ENCODE results near the gene NDUFA12. TPM values are rescaled to one million over a fixed set of nuclear protein-coding genes. Genes with fewer than 3 reads are reported as not detected.

The NDUFA12 gene
- total RNA-seq, 1 experiment from 2014 or later, result 157 TPM

GRCh38 chr12:95004610-95005009 lies 1.1 kb upstream of the NDUFA12 start:
- no TSS peak for BruUV-seq (replicated peaks)
- no peak overlapping the region for H3K4me3 ChIP-seq (ENCODE audit: low read depth, low read length, poor library complexity, severe bottlenecking)
- DNase-seq (ENCODE audit: low spot score), result no peak
- H3K4me1 ChIP-seq (ENCODE audit: insufficient read depth, low read length, poor library complexity, severe bottlenecking), result peaks cover 4% of the 10 kb centered on the region
- H3K27me3 ChIP-seq (replicated peaks; ENCODE audit: insufficient read depth, low read depth, low read length, poor library complexity), result no peaks in the 10 kb centered on the region
- ChIA-PET CTCF (interaction anchor here (0.6 kb wide), 2 partner anchors 8 to 366 kb away, joined by 3 to 5 read pairs; no protein-coding TSS in a partner anchor), POLR2A (ENCODE audit: low non-redundant PET) (no interaction called here)
- intact Hi-C loops (cut with micrococcal nuclease; ENCODE audit: unreplicated experiment), result no loop called here
- H3K36me3 ChIP-seq (ENCODE audit: insufficient read depth, low read length, poor library complexity, severe bottlenecking), result peaks cover 6% of the 10 kb centered on the region
- peaks cover 3% of the 10 kb centered on the region for H3K9me3 ChIP-seq (ENCODE audit: low read depth, low read length, poor library complexity, severe bottlenecking)
- H3K27ac ChIP-seq (ENCODE audit: low read depth, low read length, poor library complexity, severe bottlenecking), result no peak overlapping the region
- TF ChIP-seq, protein P1, sequence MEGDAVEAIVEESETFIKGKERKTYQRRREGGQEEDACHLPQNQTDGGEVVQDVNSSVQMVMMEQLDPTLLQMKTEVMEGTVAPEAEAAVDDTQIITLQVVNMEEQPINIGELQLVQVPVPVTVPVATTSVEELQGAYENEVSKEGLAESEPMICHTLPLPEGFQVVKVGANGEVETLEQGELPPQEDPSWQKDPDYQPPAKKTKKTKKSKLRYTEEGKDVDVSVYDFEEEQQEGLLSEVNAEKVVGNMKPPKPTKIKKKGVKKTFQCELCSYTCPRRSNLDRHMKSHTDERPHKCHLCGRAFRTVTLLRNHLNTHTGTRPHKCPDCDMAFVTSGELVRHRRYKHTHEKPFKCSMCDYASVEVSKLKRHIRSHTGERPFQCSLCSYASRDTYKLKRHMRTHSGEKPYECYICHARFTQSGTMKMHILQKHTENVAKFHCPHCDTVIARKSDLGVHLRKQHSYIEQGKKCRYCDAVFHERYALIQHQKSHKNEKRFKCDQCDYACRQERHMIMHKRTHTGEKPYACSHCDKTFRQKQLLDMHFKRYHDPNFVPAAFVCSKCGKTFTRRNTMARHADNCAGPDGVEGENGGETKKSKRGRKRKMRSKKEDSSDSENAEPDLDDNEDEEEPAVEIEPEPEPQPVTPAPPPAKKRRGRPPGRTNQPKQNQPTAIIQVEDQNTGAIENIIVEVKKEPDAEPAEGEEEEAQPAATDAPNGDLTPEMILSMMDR (conservative IDR thresholded peaks at IDR 0.05; ENCODE audit: low read depth, low read length), result no peak
- no peak for TF ChIP-seq EZH2 (IDR thresholded peaks at IDR 0.05; ENCODE audit: borderline replicate concordance, low read depth, low read length, poor library complexity, severe bottlenecking)

GRCh38 chr12:95003921-95004272 lies 400 bp upstream of the NDUFA12 start:
- no TSS peak for BruUV-seq (replicated peaks)
- ChIA-PET POLR2A (ENCODE audit: low non-redundant PET) (interaction anchor here (0.6 kb wide), 2 partner anchors 538 to 791 kb away, joined by 21 to 31 read pairs; no protein-coding TSS in a partner anchor), CTCF (interaction anchor here (0.6 kb wide), 1 partner anchor 365 kb away, joined by 5 read pairs; no protein-coding TSS in a partner anchor)
- peak overlapping the region; percentile 71 for H3K4me3 ChIP-seq (ENCODE audit: low read depth, low read length, poor library complexity, severe bottlenecking)
- peaks cover 3% of the 10 kb centered on the region for H3K9me3 ChIP-seq (ENCODE audit: low read depth, low read length, poor library complexity, severe bottlenecking)
- DNase-seq (ENCODE audit: low spot score), result no peak
- peaks cover 4% of the 10 kb centered on the region for H3K4me1 ChIP-seq (ENCODE audit: insufficient read depth, low read length, poor library complexity, severe bottlenecking)
- intact Hi-C loops (cut with micrococcal nuclease; ENCODE audit: unreplicated experiment), result no loop called here
- TF ChIP-seq EZH2 (IDR thresholded peaks at IDR 0.05; ENCODE audit: borderline replicate concordance, low read depth, low read length, poor library complexity, severe bottlenecking), result no peak
- TF ChIP-seq, protein P1 (conservative IDR thresholded peaks at IDR 0.05; ENCODE audit: low read depth, low read length), result no peak
- peaks cover 6% of the 10 kb centered on the region for H3K36me3 ChIP-seq (ENCODE audit: insufficient read depth, low read length, poor library complexity, severe bottlenecking)
- no peaks in the 10 kb centered on the region for H3K27me3 ChIP-seq (replicated peaks; ENCODE audit: insufficient read depth, low read depth, low read length, poor library complexity)
- peak overlapping the region; percentile 84 for H3K27ac ChIP-seq (ENCODE audit: low read depth, low read length, poor library complexity, severe bottlenecking)

DNA sequence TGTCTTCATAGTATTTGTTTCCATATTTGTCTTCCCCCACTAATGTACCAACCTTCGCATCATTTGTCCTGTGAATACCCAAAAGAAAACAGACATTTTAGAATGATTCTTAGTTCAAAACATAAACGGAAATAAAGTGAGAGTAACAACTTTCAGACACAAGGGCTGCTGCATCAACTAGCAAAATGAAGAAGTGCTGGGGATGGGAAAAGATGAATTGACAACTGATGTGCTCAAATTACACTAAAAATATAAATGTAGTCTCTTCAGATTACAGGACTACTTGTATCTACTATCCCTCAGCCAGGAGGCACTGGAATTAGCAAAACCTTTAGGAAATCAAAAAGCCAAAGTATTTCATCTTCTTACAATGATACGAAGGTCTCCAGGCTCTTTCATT lies 743 bp downstream of the NDUFA12 start:
- H3K36me3 ChIP-seq (ENCODE audit: insufficient read depth, low read length, poor library complexity, severe bottlenecking), result peaks cover 6% of the 10 kb centered on the region
- DNase-seq (ENCODE audit: low spot score), result no peak
- peaks cover 4% of the 10 kb centered on the region for H3K4me1 ChIP-seq (ENCODE audit: insufficient read depth, low read length, poor library complexity, severe bottlenecking)
- BruUV-seq (replicated peaks), result TSS peak; percentile 52
- intact Hi-C loops (cut with micrococcal nuclease; ENCODE audit: unreplicated experiment), result no loop called here
- no peaks in the 10 kb centered on the region for H3K27me3 ChIP-seq (replicated peaks; ENCODE audit: insufficient read depth, low read depth, low read length, poor library complexity)
- peak overlapping the region; percentile 71 for H3K4me3 ChIP-seq (ENCODE audit: low read depth, low read length, poor library complexity, severe bottlenecking)
- ChIA-PET POLR2A (ENCODE audit: low non-redundant PET) (interaction anchor here (0.6 kb wide), 1 partner anchor 24 kb away, joined by 3 read pairs; no protein-coding TSS in a partner anchor), CTCF (no interaction called here)
- H3K27ac ChIP-seq (ENCODE audit: low read depth, low read length, poor library complexity, severe bottlenecking), result peak overlapping the region; percentile 84
- H3K9me3 ChIP-seq (ENCODE audit: low read depth, low read length, poor library complexity, severe bottlenecking), result peaks cover 3% of the 10 kb centered on the region
- TF ChIP-seq EZH2 (IDR thresholded peaks at IDR 0.05; ENCODE audit: borderline replicate concordance, low read depth, low read length, poor library complexity, severe bottlenecking), result no peak
- TF ChIP-seq, protein P1 (conservative IDR thresholded peaks at IDR 0.05; ENCODE audit: low read depth, low read length), result no peak

Data from A673 (cell line).